Kidney (tissue), 14 donors: ENCODE results near the gene CYGB. TPM values are rescaled to one million over a fixed set of nuclear protein-coding genes. Genes with fewer than 3 reads are reported as not detected.

ENCODE experiments used
- DNase-seq, 5 donors: peaks; one replicate each; pipeline ENCODE4 v3.0.0-alpha.2; 2013 to 2020
- FAIRE-seq: peaks from 2 replicates; lab custom pipeline; 2012; peaks lifted over from hg19 to GRCh38; lab: Jason Lieb, UNC
- H3K27ac ChIP-seq, 2 donors: one replicate each; pipeline ENCODE4 v1.7.0; 2013; ENCODE audit warnings: low read depth in 2 of 2, low read length in 2 of 2, inconsistent platforms in 1 of 2
- H3K27me3 ChIP-seq: one replicate; pipeline ENCODE4 v1.7.1; 2013; ENCODE audit warnings: low read length, inconsistent platforms; ENCODE audit not compliant: control insufficient read depth, insufficient read depth
- H3K36me3 ChIP-seq, 3 donors: one replicate each; pipeline versions ENCODE4 v1.7.0 to v1.7.1; 2013; ENCODE audit warnings: low read length in 3 of 3, control low read depth in 1 of 3, inconsistent platforms in 1 of 3; ENCODE audit not compliant: insufficient read depth in 3 of 3, control insufficient read depth in 2 of 3
- H3K4me1 ChIP-seq, 3 donors: one replicate each; pipeline versions ENCODE4 v1.7.0 to v1.7.1; 2013; ENCODE audit warnings: low read length in 3 of 3, inconsistent platforms in 1 of 3, low read depth in 1 of 3; ENCODE audit not compliant: control insufficient read depth in 2 of 3, insufficient read depth in 2 of 3
- H3K4me3 ChIP-seq, 3 donors: one replicate each; pipeline versions ENCODE4 v1.7.0 to v1.8.1; 2013; ENCODE audit warnings: low read length in 3 of 3, control low read depth in 1 of 3, inconsistent platforms in 1 of 3
- H3K9ac ChIP-seq, 3 donors: one replicate each; pipeline versions ENCODE4 v1.7.0 to v1.7.1; 2013; ENCODE audit warnings: low read length in 3 of 3, control low read depth in 1 of 3, inconsistent platforms in 1 of 3
- H3K9me3 ChIP-seq, 3 donors: one replicate each; pipeline versions ENCODE4 v1.7.0 to v1.7.1; 2013; ENCODE audit warnings: low read length in 3 of 3, control low read depth in 1 of 3, inconsistent platforms in 1 of 3; ENCODE audit not compliant: control insufficient read depth in 2 of 3, insufficient read depth in 1 of 3
- intact Hi-C: fragments of 100-400 bp; cut with DNase I; formaldehyde crosslinking; loops from one replicate; pipeline ENCODE4 v1.11.1; 2022
- polyA plus RNA-seq: library from polyadenylated mRNA; stranded (reverse); fragments of 350-450 nt; fragmentation: Illumina TruSeq; extraction: RNeasy Lipid Tissue Mini Kit (QIAGEN cat#74804); gene quantifications from one replicate; pipeline ENCODE4 v1.2.3, GENCODE V29; 2014; ENCODE audit warnings: low read depth, low replicate concordance; ENCODE audit not compliant: insufficient read depth
- total RNA-seq: library from RNA; stranded (reverse); fragmentation: NEBNext Ultra II Directional; extraction: Animal tissue kit (Norgen Biotek cat#: 25700); gene quantifications from one replicate; pipeline ENCODE4 v1.2.1, GENCODE V29; 2021
- TF ChIP-seq, protein P1 (sequence below): IDR thresholded peaks from 3 replicates; pipeline ENCODE4 v1.5.1; 2012; ENCODE audit warnings: mild to moderate bottlenecking, moderate library complexity, borderline replicate concordance; ENCODE audit not compliant: insufficient read depth; ENCODE audit errors: extremely low read depth
- donor health status: control.
- donor health status: control.
- donor health status: control.
- donor health status: control.
- donor health status: control.
- donor health status: DM: yes; HTN: yes; CAD: no.
- donor health status: Normal renal cell carcinoma (clear cell type).

Gene CYGB
- total and polyA plus RNA-seq, 2 donors from 2014 or later = 6.7 to 12.6 TPM

DNA sequence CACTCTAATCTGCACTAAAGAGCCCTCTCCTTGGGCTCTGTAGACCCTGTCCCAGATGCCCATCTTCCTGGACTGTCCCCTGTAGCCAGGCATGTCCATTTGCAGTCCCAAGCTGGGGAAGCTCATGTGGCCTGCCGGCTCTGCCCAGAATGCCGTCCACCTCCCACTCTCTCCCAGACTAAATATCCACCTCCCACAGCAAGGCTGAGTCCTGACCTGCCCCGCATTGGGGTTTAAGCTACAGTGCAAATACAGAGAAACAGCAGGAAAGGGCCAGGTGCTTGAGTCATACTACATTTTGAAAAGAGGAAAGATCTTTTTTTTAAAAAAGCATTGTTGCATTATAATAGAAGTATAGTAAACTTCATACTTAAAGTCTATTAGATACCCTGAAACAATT is 45.2 kb upstream of the CYGB start:
- Histone ChIP-seq H3K9me3 (no peaks in the 10 kb centered on the region), H3K4me1 (peaks cover 0 to 6% (median 4%) of the 10 kb centered on the region in 3 donors), H3K9ac (no peak overlapping the region), H3K27me3 (peaks cover 11% of the 10 kb centered on the region), H3K27ac (no peak overlapping the region), H3K4me3 (no peak overlapping the region), H3K36me3 (no peaks in the 10 kb centered on the region)
- TF ChIP-seq, protein P1, sequence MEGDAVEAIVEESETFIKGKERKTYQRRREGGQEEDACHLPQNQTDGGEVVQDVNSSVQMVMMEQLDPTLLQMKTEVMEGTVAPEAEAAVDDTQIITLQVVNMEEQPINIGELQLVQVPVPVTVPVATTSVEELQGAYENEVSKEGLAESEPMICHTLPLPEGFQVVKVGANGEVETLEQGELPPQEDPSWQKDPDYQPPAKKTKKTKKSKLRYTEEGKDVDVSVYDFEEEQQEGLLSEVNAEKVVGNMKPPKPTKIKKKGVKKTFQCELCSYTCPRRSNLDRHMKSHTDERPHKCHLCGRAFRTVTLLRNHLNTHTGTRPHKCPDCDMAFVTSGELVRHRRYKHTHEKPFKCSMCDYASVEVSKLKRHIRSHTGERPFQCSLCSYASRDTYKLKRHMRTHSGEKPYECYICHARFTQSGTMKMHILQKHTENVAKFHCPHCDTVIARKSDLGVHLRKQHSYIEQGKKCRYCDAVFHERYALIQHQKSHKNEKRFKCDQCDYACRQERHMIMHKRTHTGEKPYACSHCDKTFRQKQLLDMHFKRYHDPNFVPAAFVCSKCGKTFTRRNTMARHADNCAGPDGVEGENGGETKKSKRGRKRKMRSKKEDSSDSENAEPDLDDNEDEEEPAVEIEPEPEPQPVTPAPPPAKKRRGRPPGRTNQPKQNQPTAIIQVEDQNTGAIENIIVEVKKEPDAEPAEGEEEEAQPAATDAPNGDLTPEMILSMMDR = no peak
- no peak for DNase-seq
- no peak for FAIRE-seq
- intact Hi-C loops = no loop called here

DNA sequence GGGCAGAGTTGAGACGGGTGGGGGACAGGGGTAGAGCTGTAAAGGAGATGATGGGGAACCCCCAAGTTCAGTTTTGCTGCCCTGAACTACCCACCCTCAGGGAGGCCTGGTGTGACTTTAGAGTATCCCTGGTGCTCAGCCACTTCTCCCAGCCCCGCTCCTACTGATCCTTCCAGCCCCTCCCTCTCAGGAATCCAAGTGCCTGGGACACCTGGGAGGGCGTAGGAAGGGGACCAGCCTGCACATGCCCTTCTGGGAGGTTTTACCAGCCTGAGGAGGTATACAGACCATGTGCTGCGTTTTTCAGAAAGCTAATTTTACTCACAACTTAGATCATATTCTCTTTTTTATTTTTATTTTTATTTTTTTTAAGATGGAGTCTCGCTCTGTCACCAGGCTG is 44.0 kb upstream of the CYGB start:
- Histone ChIP-seq H3K36me3 (no peaks in the 10 kb centered on the region), H3K27me3 (peaks cover 7% of the 10 kb centered on the region), H3K27ac (no peak overlapping the region), H3K9ac (no peak overlapping the region), H3K9me3 (no peaks in the 10 kb centered on the region), H3K4me3 (no peak overlapping the region), H3K4me1 (no peaks in the 10 kb centered on the region)
- TF ChIP-seq, protein P1 = no peak
- DNase-seq (no peak), FAIRE-seq (no peak)
- intact Hi-C loops = no loop called here

GRCh38 chr17:76579281-76579680 is 41.8 kb upstream of the CYGB start:
- intact Hi-C loops = no loop called here
- H3K9me3 ChIP-seq = no peaks in the 10 kb centered on the region
- H3K9ac ChIP-seq = no peak overlapping the region
- H3K4me1 ChIP-seq = no peaks in the 10 kb centered on the region
- no peaks in the 10 kb centered on the region for H3K36me3 ChIP-seq
- DNase-seq (no peak), FAIRE-seq (no peak)
- TF ChIP-seq, protein P1 = no peak
- no peak overlapping the region for H3K4me3 ChIP-seq
- H3K27ac ChIP-seq = no peak overlapping the region
- peaks cover 3% of the 10 kb centered on the region for H3K27me3 ChIP-seq

- TF ChIP-seq, protein P1 = no peak
- Histone ChIP-seq H3K4me3 (no peak overlapping the region), H3K36me3 (no peaks in the 10 kb centered on the region), H3K27ac (no peak overlapping the region), H3K9ac (no peak overlapping the region), H3K9me3 (no peaks in the 10 kb centered on the region), H3K4me1 (no peaks in the 10 kb centered on the region), H3K27me3 (no peaks in the 10 kb centered on the region)
- DNase-seq (no peak), FAIRE-seq (no peak)
- intact Hi-C loops = no loop called here
Observed at GRCh38 chr17:76578376-76578775, 40.9 kb upstream of the CYGB start.
